GM12892 (cell line): ENCODE results near the gene STUB1.

Source experiments
- POLR2A ChIP-seq: IDR thresholded peaks from 2 replicates; pipeline ENCODE4 v1.6.1; 2011; ENCODE audit warnings: low read depth, low read length, control low read depth
- POLR2AphosphoS5 ChIP-seq: IDR thresholded peaks from 2 replicates; pipeline ENCODE4 v1.6.1; 2011; ENCODE audit warnings: low read depth, low read length, control low read depth
- TAF1 ChIP-seq: IDR thresholded peaks from 2 replicates; pipeline ENCODE4 v1.6.1; 2011; ENCODE audit warnings: low read depth, mild to moderate bottlenecking, control low read depth, low read length, borderline replicate concordance

DNA sequence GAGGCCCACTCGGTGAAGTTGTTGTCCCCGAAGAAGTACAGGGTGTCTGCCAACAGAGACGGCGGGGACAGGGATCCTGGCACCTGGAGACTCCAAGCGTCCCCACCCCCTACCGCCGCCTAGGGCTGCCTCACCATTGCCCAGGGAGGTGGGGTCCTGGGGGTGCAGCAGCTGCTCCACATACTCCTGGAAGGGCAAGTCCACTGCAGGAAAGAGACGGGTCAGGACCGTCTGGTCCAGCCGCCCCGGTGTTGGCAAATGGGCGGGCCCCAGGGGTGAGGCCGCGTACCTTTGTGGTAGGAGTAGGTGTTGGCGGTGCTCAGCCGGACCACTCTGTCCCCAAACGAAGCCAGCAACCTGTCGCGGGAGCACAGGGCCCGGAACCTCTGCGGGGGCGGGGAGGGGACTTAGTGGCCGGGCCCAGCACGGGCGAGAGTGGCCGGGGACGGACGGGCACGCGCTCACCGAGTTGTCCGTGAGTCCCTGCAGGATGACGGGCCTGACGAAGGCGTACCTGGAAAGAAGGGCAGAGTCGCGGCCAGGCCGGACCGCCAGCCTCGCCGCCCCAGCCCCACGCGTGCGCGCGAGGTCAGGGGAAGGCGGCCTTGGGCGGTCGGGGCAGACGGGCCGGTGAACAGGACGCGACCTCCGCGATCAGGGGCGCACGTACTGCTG is 3.3 kb downstream of the STUB1 start:
- TF ChIP-seq POLR2A (no peak), POLR2AphosphoS5 (no peak), TAF1 (no peak)
